D721Med (cell line): ENCODE results near the gene MPLKIP.
"Not testable (repeated sequence)": the region's sequence is repeated elsewhere in the genome, so short reads cannot be mapped to it uniquely, and the experiment has no call there.

ENCODE experiments used
- DNase-seq: peaks from one replicate; pipeline ENCODE4 v3.0.0; 2011; ENCODE audit warnings: low spot score; ENCODE audit not compliant: insufficient read length
- FAIRE-seq: peaks from 2 replicates; lab custom pipeline; 2011; peaks lifted over from hg19 to GRCh38; lab: Jason Lieb, UNC
- CTCF ChIP-seq: IDR thresholded peaks from 2 replicates; pipeline ENCODE4 v1.5.1; 2012; ENCODE audit warnings: mild to moderate bottlenecking, control low read depth; ENCODE audit not compliant: insufficient read depth; ENCODE audit errors: missing control alignments

Gene MPLKIP

GRCh38 chr7:40138973-40139372 lies 4.6 kb upstream of the MPLKIP start:
- no peak for TF ChIP-seq CTCF
- FAIRE-seq, result no peak
- DNase-seq, result no peak

- FAIRE-seq, result no peak
- DNase-seq, result no peak
- no peak for TF ChIP-seq CTCF
Observed at GRCh38 chr7:40137563-40137962, 3.1 kb upstream of the MPLKIP start.

- FAIRE-seq, result no peak
- no peak for TF ChIP-seq CTCF
- no peak for DNase-seq
Observed at GRCh38 chr7:40135317-40135610, 842 bp upstream of the MPLKIP start.

GRCh38 chr7:40133561-40134427 lies 628 bp downstream of the MPLKIP start:
- DNase-seq (no peak), FAIRE-seq (no peak)
- no peak for TF ChIP-seq CTCF

GRCh38 chr7:40122940-40123254 lies 11.5 kb downstream of the MPLKIP start:
- DNase-seq, result no peak
- no peak for FAIRE-seq
- no peak for TF ChIP-seq CTCF

GRCh38 chr7:40122100-40122939 lies 12.1 kb downstream of the MPLKIP start:
- not testable (repeated sequence) for FAIRE-seq, DNase-seq

- TF ChIP-seq CTCF, result no peak
- FAIRE-seq, result no peak
- no peak for DNase-seq
Observed at GRCh38 chr7:40120020-40120419, 14.4 kb downstream of the MPLKIP start.

- not testable (repeated sequence) for FAIRE-seq, DNase-seq
Observed at GRCh38 chr7:40118201-40118600, 16.2 kb downstream of the MPLKIP start.

- not testable (repeated sequence) for FAIRE-seq, DNase-seq
Observed at GRCh38 chr7:40117199-40117598, 17.2 kb downstream of the MPLKIP start.
